ENCODE results near the gene CCSER1.

Gene CCSER1

GRCh38 chr4:90113881-90114457, 13.2 kb upstream of the CCSER1 start:
- no peak for TF ChIP-seq CTCF (IDR thresholded peaks at IDR 0.05; ENCODE audit: low read depth, low read length, missing control alignments)
- H3K4me3 ChIP-seq (ENCODE audit: low read depth, low read length), result no peak overlapping the region
- DNase-seq (ENCODE audit: low read depth), result no peak
- in situ Hi-C loops (cut with HindIII; ENCODE audit: low sequenced_read_pairs), result no loop called here

- in situ Hi-C loops (cut with HindIII; ENCODE audit: low sequenced_read_pairs), result no loop called here
- DNase-seq (ENCODE audit: low read depth), result no peak
- no peak overlapping the region for H3K4me3 ChIP-seq (ENCODE audit: low read depth, low read length)
- TF ChIP-seq CTCF (IDR thresholded peaks at IDR 0.05; ENCODE audit: low read depth, low read length, missing control alignments), result no peak
These were observed 8.5 kb upstream of the CCSER1 start for GRCh38 chr4:90118527-90119195.

- in situ Hi-C loops (cut with HindIII; ENCODE audit: low sequenced_read_pairs), result no loop called here
- H3K4me3 ChIP-seq (ENCODE audit: low read depth, low read length), result no peak overlapping the region
These were observed 7.2 kb upstream of the CCSER1 start for GRCh38 chr4:90120037-90120436.

GRCh38 chr4:90120815-90121214, 6.4 kb upstream of the CCSER1 start:
- in situ Hi-C loops (cut with HindIII; ENCODE audit: low sequenced_read_pairs), result no loop called here
- no peak overlapping the region for H3K4me3 ChIP-seq (ENCODE audit: low read depth, low read length)
- no peak for TF ChIP-seq CTCF (IDR thresholded peaks at IDR 0.05; ENCODE audit: low read depth, low read length, missing control alignments)
- no peak for DNase-seq (ENCODE audit: low read depth)

More at GRCh38 chr4:90120037-90120436, 7.2 kb upstream of the CCSER1 start:
- DNase-seq (ENCODE audit: low read depth), result no peak
- TF ChIP-seq CTCF (IDR thresholded peaks at IDR 0.05; ENCODE audit: low read depth, low read length, missing control alignments), result no peak

- DNase-seq (ENCODE audit: low read depth), result no peak
- no peak for TF ChIP-seq CTCF (IDR thresholded peaks at IDR 0.05; ENCODE audit: low read depth, low read length, missing control alignments)
- H3K4me3 ChIP-seq (ENCODE audit: low read depth, low read length), result no peak overlapping the region
- in situ Hi-C loops (cut with HindIII; ENCODE audit: low sequenced_read_pairs), result no loop called here
These were observed 5.4 kb upstream of the CCSER1 start for GRCh38 chr4:90121676-90122354.

GRCh38 chr4:90122355-90122748, 4.8 kb upstream of the CCSER1 start:
- in situ Hi-C loops (cut with HindIII; ENCODE audit: low sequenced_read_pairs), result no loop called here
- no peak for TF ChIP-seq CTCF (IDR thresholded peaks at IDR 0.05; ENCODE audit: low read depth, low read length, missing control alignments)

More at GRCh38 chr4:90122355-90122748, 4.8 kb upstream of the CCSER1 start:
- no peak for DNase-seq (ENCODE audit: low read depth)
- no peak overlapping the region for H3K4me3 ChIP-seq (ENCODE audit: low read depth, low read length)
